Karpas-422 (cell line): Measurements from ENCODE around the gene MAPT. TPM values are rescaled to one million over a fixed set of nuclear protein-coding genes. Genes with fewer than 3 reads are reported as not detected.
"Not testable (repeated sequence)": the region's sequence is repeated elsewhere in the genome, so short reads cannot be mapped to it uniquely, and the experiment has no call there.

Experiments
- DNase-seq: peaks from one replicate; pipeline ENCODE4 v3.0.0-alpha.2; 2015
- H2AFZ ChIP-seq: fragments of 200-600 bp; sonication (generic); 2 replicates; pipeline ENCODE4 v1.6.1; 2014; ENCODE audit warnings: antibody characterized with exemption, low read length, mixed read lengths
- H3K27ac ChIP-seq: fragments of 200-600 bp; sonication (generic); 2 replicates; pipeline ENCODE4 v1.5.1; 2014; ENCODE audit warnings: mild to moderate bottlenecking, low read length, moderate library complexity
- H3K27me3 ChIP-seq: fragments of 200-600 bp; sonication (generic); 2 replicates; pipeline ENCODE4 v1.6.1; 2014; ENCODE audit warnings: low read length, mixed read lengths
- H3K36me3 ChIP-seq: fragments of 200-600 bp; sonication (generic); 2 replicates; pipeline ENCODE4 v1.6.1; 2014; ENCODE audit warnings: low read length, mixed read lengths; ENCODE audit not compliant: insufficient read depth
- H3K4me1 ChIP-seq: fragments of 200-600 bp; sonication (generic); 2 replicates; pipeline ENCODE4 v1.6.1; 2014; ENCODE audit warnings: mild to moderate bottlenecking, low read length, mixed read lengths
- H3K4me2 ChIP-seq: fragments of 200-600 bp; sonication (generic); 2 replicates; pipeline ENCODE4 v1.6.1; 2014; ENCODE audit warnings: low read length, low read depth, mild to moderate bottlenecking; ENCODE audit not compliant: poor library complexity, severe bottlenecking
- H3K4me3 ChIP-seq: fragments of 200-600 bp; sonication (generic); 2 replicates; pipeline ENCODE4 v1.5.1; 2014; ENCODE audit warnings: mild to moderate bottlenecking, antibody characterized with exemption, low read length, mixed read lengths
- H3K79me2 ChIP-seq: fragments of 200-600 bp; sonication (generic); 2 replicates; pipeline ENCODE4 v1.6.1; 2014; ENCODE audit warnings: mild to moderate bottlenecking, low read length, mixed read lengths
- H3K9ac ChIP-seq: fragments of 200-600 bp; sonication (generic); 2 replicates; pipeline ENCODE4 v1.6.0; 2014; ENCODE audit warnings: low read length
- H3K9me2 ChIP-seq: fragments of 200-600 bp; sonication (generic), shearing (Covaris generic); replicated peaks from 2 replicates; pipeline ENCODE4 v1.6.0; 2014; ENCODE audit warnings: mild to moderate bottlenecking, low read length, moderate library complexity; ENCODE audit not compliant: insufficient read depth
- H3K9me3 ChIP-seq: fragments of 300-700, 200-600 bp; sonication (generic); 2 replicates; pipeline ENCODE4 v1.6.1; 2014; ENCODE audit warnings: low read length, mixed read lengths
- H4K20me1 ChIP-seq: fragments of 200-600 bp; sonication (generic); 2 replicates; pipeline ENCODE4 v1.6.1; 2014; ENCODE audit warnings: mild to moderate bottlenecking, antibody characterized with exemption, low read length, low read depth; ENCODE audit not compliant: insufficient read depth
- total RNA-seq: library from RNA; depleted of rRNA; stranded (reverse); fragments of >200 nt; shearing (Covaris generic); gene quantifications from 2 replicates; pipeline ENCODE4 v1.2.3, GENCODE V29; 2014; ENCODE audit warnings: low replicate concordance

Gene MAPT
- total RNA-seq, 1 experiment from 2014 or later, result 0.15 TPM

- DNase-seq, result no peak
- Histone ChIP-seq H2AFZ (no peak overlapping the region), H3K4me2 (no peak overlapping the region), H3K9me3 (no peaks in the 10 kb centered on the region), H3K36me3 (no peaks in the 10 kb centered on the region), H3K79me2 (no peaks in the 10 kb centered on the region), H3K27me3 (no peaks in the 10 kb centered on the region), H3K27ac (no peak overlapping the region), H3K4me1 (no peaks in the 10 kb centered on the region), H4K20me1 (no peaks in the 10 kb centered on the region), H3K9ac (no peak overlapping the region), H3K4me3 (no peak overlapping the region), H3K9me2 (no peaks in the 10 kb centered on the region)
These were observed 118.2 kb downstream of the MAPT start for GRCh38 chr17:46012506-46013079.

- H3K27ac ChIP-seq, result no peak overlapping the region
These were observed 118.8 kb downstream of the MAPT start for GRCh38 chr17:46013127-46013501.

GRCh38 chr17:46013502-46014165, 119.3 kb downstream of the MAPT start:
- no peak overlapping the region for H3K4me3 ChIP-seq
- H3K4me2 ChIP-seq, result no peak overlapping the region
- no peaks in the 10 kb centered on the region for H3K27me3 ChIP-seq
- H3K9ac ChIP-seq, result no peak overlapping the region
- DNase-seq, result no peak
- no peak overlapping the region for H2AFZ ChIP-seq
- no peaks in the 10 kb centered on the region for H3K9me2 ChIP-seq
- no peaks in the 10 kb centered on the region for H3K79me2 ChIP-seq
- H3K36me3 ChIP-seq, result 0 out of 2 replicates have a peak, but pooled peaks cover 3% of the 10 kb centered on the region
- H3K4me1 ChIP-seq, result no peaks in the 10 kb centered on the region
- no peak overlapping the region for H3K27ac ChIP-seq
- no peaks in the 10 kb centered on the region for H4K20me1 ChIP-seq
- no peaks in the 10 kb centered on the region for H3K9me3 ChIP-seq

More at GRCh38 chr17:46013127-46013501, 118.8 kb downstream of the MAPT start:
- Histone ChIP-seq H3K9ac (no peak overlapping the region), H2AFZ (no peak overlapping the region), H3K27me3 (no peaks in the 10 kb centered on the region), H4K20me1 (no peaks in the 10 kb centered on the region), H3K4me1 (no peaks in the 10 kb centered on the region), H3K9me3 (no peaks in the 10 kb centered on the region), H3K79me2 (no peaks in the 10 kb centered on the region), H3K4me2 (no peak overlapping the region), H3K9me2 (no peaks in the 10 kb centered on the region), H3K36me3 (no peaks in the 10 kb centered on the region), H3K4me3 (no peak overlapping the region)
- DNase-seq, result no peak

GRCh38 chr17:46019408-46019925, 125.1 kb downstream of the MAPT start:
- H3K9ac ChIP-seq, H3K9me2 ChIP-seq, H3K79me2 ChIP-seq, DNase-seq, H3K27ac ChIP-seq, H3K9me3 ChIP-seq, H3K4me1 ChIP-seq, H4K20me1 ChIP-seq, H3K4me3 ChIP-seq, H2AFZ ChIP-seq, H3K4me2 ChIP-seq, H3K27me3 ChIP-seq: not testable (repeated sequence)
- peaks cover 18% of the 10 kb centered on the region for H3K36me3 ChIP-seq

- Histone ChIP-seq H3K4me3 (no peak overlapping the region), H3K4me1 (peaks cover under 1% of the 10 kb centered on the region), H3K9me2 (no peaks in the 10 kb centered on the region), H3K9me3 (no peaks in the 10 kb centered on the region), H3K79me2 (no peaks in the 10 kb centered on the region), H2AFZ (no peak overlapping the region), H3K4me2 (no peak overlapping the region), H3K27ac (no peak overlapping the region), H3K36me3 (peaks cover 18% of the 10 kb centered on the region), H3K27me3 (no peaks in the 10 kb centered on the region), H3K9ac (no peak overlapping the region), H4K20me1 (no peaks in the 10 kb centered on the region)
- DNase-seq, result no peak
These were observed 125.8 kb downstream of the MAPT start for GRCh38 chr17:46020023-46020761.

- Histone ChIP-seq H3K4me1 (peaks cover 9% of the 10 kb centered on the region), H2AFZ (no peak overlapping the region), H3K79me2 (no peaks in the 10 kb centered on the region), H3K9me3 (no peaks in the 10 kb centered on the region), H3K36me3 (peaks cover 18% of the 10 kb centered on the region), H3K4me3 (no peak overlapping the region), H4K20me1 (no peaks in the 10 kb centered on the region), H3K27me3 (no peaks in the 10 kb centered on the region), H3K4me2 (no peak overlapping the region), H3K27ac (no peak overlapping the region), H3K9ac (no peak overlapping the region), H3K9me2 (no peaks in the 10 kb centered on the region)
- DNase-seq, result no peak
These were observed 126.6 kb downstream of the MAPT start for GRCh38 chr17:46020998-46021397.

- H3K79me2 ChIP-seq, H3K9me3 ChIP-seq, H3K9ac ChIP-seq, H3K27me3 ChIP-seq, H2AFZ ChIP-seq, H4K20me1 ChIP-seq, DNase-seq, H3K9me2 ChIP-seq, H3K4me2 ChIP-seq, H3K4me3 ChIP-seq, H3K27ac ChIP-seq: not testable (repeated sequence)
- Histone ChIP-seq H3K4me1 (peaks cover 33% of the 10 kb centered on the region), H3K36me3 (peaks cover 18% of the 10 kb centered on the region)
These were observed 129.0 kb downstream of the MAPT start for GRCh38 chr17:46023366-46023765.

- no peak overlapping the region for H3K27ac ChIP-seq
- no peak overlapping the region for H2AFZ ChIP-seq
- no peak overlapping the region for H3K4me2 ChIP-seq
- H3K27me3 ChIP-seq, result no peaks in the 10 kb centered on the region
- peaks cover 15% of the 10 kb centered on the region for H3K36me3 ChIP-seq
- H3K79me2 ChIP-seq, result no peaks in the 10 kb centered on the region
- H3K9me2 ChIP-seq, result no peaks in the 10 kb centered on the region
- H3K4me1 ChIP-seq, result peaks cover 38% of the 10 kb centered on the region
- no peak for DNase-seq
- H3K9ac ChIP-seq, result no peak overlapping the region
- H4K20me1 ChIP-seq, result no peaks in the 10 kb centered on the region
- H3K9me3 ChIP-seq, result no peaks in the 10 kb centered on the region
- no peak overlapping the region for H3K4me3 ChIP-seq
These were observed 129.5 kb downstream of the MAPT start for GRCh38 chr17:46023783-46024388.
